RKO (cell line): ENCODE results near the gene BPIFB2.

ENCODE experiments used
- DNase-seq: peaks from one replicate; pipeline ENCODE4 v3.0.0-alpha.2; 2016; ENCODE audit warnings: low spot score

BPIFB2 gene

GRCh38 chr20:33022694-33023438 lies 15.4 kb downstream of the BPIFB2 start:
- no peak for DNase-seq

- DNase-seq = no peak
These were observed 16.1 kb downstream of the BPIFB2 start for GRCh38 chr20:33023439-33024242.

DNA sequence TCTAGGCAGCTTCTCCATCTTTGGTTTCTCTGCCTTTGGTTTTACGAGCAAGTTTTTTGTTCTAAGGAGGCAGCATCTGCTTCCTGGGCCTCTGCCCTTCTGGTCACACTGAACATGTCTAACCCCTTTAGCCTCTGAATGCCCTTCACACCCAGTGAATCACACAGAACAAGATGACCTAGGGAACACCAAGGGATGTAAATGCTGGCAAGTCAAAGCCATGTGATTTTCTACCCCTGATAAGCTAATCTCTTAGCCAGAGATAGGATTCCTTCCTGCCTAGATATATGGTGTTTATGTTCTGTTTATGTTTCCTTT lies 16.7 kb downstream of the BPIFB2 start:
- DNase-seq = no peak

DNA sequence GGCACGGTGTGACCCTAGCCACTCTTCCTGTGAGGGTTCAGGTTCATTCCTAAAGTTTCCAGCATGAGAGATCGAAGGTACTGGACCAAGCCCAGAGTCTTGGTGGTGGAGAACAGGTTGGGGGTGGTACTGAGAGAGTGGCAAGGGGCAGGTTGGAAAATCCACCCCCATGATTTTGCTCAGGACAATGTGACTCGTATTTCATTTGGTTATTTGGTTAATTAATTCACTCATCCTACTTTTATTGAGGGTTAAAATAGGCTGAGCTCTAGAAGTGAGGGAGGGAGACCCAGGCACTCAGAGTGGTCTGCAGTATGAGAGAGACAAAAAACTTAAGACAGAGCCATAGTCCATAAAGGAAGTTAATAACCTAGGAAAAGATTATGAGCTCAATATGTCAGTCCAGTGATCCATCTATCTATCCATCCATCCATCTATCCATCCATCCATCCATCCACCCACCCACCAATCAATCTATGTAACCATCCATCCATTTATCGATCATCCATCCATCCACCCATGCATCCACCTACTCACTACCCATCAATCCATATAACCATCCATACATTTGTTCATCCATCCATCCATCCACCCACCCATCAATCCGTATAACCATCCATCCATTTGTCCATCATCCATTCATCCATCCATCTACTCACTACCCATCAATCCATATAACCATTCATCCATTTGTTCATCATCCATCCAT lies 17.3 kb downstream of the BPIFB2 start:
- DNase-seq = no peak

DNA sequence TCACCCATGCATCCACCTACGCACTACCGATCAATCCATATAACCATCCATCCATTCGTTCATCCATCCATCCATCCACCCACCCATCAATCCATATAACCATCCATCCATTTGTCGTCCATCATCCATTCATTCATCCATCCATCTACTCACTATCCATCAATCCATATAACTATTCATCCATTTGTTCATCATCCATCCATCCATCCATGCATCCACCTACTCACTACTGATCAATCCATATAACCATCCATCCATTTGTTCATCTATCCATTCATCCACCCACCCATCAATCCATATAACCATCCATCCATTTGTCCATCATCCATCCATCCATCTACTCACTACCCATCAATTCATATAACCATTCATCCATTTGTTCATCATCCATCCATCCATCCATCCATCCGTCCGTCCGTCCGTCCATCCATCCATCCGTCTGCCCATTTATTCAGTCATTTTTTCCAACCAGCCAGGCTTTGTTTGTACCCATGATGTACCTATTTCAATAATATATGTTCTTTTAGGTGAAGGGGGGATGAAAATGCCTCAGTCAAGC lies 17.9 kb downstream of the BPIFB2 start:
- DNase-seq = no peak

DNA sequence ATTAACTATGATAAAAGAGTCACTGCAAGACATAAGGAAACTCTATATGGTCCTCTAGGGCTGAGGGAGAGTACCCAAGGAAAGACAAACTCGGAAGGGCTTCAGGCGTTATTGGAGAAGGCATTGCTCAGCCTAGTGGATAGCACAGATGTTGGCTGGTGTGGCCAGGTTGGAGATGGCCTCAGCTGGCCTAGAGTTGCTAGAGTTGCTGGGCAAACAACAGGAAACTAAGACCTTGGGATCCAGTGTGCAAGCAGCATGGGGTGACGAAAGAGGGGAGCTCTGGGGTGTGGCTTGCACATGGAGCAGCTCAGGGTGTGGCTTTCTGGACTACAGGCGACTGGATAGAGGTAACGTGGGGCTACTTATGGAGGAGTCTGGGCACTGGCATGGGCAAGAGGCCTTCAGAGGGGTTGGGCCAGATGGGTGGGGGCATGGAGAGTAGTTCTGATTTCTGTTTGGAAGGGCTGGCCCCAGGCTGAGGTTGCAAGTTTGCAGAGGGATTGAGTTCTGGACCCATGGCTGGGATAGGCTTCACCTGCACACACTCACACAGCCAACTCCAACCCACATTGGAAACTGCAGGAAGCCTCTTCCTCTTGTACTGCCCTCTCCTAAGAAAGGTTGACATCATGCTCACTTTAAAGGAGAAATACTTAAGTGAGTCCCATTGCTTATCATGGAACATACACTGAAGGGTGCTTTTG lies 18.7 kb downstream of the BPIFB2 start:
- DNase-seq = no peak

DNA sequence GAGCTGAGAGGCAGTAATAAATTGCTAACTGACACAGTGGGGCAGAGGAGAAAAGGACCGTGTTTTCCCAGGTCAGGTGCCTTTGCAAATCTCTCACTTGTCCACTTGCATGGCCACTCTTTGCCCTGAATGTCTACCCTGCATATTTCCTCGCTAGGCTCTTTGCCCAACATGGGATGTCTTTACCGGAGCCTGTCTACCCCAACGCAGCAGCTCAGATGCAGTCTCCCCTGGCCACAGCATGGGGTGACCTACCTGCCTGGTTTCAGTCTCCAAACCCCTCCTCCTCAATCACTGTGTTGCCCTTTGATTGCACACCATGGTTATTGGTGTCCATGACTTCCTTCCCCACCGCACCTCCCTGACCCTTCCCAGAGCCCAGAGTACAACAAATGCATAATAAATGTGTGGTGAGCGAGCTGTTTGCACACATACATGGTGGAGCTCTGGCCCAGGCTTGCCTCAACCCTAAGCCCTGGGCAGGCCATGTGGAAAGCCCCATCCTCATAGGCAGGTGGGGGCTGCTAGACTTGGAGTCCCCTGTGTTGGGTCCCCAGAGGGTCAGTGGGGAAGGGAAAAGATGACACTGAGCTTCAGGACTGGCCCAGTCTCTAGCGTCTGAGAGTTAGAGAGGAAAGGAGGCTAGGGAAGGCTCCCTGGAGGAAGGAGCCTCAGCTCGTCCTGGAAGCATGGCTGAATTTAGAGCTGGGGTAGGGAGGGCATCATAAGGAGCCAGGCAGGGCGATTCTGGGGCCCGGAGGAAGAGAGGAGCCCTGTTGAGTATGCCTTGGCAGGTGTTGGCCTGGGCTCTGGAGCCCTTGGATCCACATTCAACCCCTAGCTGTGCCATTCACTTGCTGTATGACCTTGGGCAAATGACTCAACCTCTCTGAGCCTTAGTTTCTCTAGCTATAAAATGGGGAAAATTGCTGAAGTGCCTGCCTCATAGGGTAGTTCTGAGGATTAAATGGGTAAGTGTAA lies 19.6 kb downstream of the BPIFB2 start:
- no peak for DNase-seq

- no peak for DNase-seq
These were observed 20.6 kb downstream of the BPIFB2 start for GRCh38 chr20:33027769-33028751.

- DNase-seq = no peak
These were observed 21.4 kb downstream of the BPIFB2 start for GRCh38 chr20:33028875-33029274.

- no peak for DNase-seq
These were observed 22.6 kb downstream of the BPIFB2 start for GRCh38 chr20:33030076-33030475.

DNA sequence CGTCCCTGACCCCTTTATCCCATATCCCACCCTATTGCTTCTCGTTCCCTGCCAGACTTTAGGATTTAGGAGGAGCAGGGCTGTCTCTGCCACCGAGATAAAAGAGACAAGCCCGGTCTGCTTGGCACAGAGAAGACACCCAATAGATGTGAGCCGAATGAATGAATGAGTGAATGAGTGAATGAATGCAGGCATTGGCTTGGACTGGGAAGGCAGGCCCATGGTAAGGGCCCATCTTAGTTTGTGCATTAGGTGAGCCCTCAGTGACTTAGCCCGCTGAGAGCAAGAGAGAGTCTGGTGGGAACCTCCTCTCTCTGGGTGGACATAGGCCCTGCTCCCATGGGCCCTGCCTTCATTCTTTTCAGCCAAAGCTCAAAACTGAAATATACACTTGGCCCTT lies 23.1 kb downstream of the BPIFB2 start:
- DNase-seq = no peak

DNA sequence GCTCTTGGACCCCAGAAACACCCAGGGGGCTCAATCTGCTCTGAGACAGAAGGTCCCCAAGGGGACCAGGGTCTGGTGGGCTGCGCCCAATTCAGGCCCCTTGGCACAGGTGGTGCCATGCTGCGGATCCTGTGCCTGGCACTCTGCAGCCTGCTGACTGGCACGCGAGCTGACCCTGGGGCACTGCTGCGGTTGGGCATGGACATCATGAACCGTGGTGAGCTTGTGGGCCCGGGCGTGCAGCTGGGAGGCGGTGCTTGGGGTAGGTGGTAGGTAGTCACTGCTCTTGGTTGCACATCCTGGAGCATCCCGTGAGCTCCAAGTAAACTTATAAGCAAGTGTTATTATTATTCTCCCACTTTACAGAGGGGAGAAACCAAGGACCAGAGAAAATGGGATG lies 24.0 kb downstream of the BPIFB2 start, which contains the start of gene BPIFB6:
Gene BPIFB6, plus strand, starts transcription at position 118 of the 400 bp plus-strand sequence. Its CDS starts 0 bp downstream, at position 118.
- DNase-seq = no peak

DNA sequence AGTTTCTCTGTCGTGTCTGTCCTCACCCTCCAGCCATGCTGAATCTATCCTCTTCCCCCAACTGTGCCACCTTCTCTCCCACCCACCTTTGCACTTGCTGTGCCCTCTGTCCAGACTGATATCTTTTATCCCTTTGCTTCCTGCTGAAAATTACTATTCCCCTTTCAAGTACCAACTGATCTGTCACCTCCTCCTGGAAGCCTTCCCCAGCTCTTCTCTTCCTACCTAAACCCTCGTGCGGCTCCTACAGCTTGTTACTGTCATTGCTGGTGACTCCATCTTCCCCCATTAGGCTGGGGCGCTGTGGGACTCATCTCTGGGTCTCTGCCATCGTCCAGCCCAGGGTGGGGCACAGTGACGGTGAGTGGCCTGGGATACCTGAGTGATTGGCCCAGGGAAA lies 25.1 kb downstream of the BPIFB2 start:
- DNase-seq = no peak

DNA sequence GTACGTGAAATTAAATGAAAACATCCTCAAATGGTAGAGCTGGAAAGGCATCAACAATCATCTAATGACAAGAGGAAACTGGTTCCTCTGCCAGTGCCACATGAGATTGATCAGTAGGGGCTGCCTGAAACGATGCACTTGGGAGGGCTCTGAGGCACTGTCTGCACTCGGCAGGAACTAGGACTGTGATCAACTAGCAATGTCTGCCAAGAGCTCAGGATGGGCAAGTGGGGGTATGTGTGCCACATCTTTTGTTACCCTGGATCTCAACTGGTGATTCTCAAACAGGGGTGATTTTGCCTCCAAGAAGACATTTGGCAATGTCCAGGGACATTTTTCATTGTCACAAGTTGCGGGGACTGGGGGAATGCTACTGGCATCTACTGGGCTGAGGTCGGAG lies 25.9 kb downstream of the BPIFB2 start:
- DNase-seq = no peak

- no peak for DNase-seq
These were observed 26.6 kb downstream of the BPIFB2 start for GRCh38 chr20:33034115-33034514.

GRCh38 chr20:33034901-33035492 lies 27.5 kb downstream of the BPIFB2 start:
- no peak for DNase-seq

DNA sequence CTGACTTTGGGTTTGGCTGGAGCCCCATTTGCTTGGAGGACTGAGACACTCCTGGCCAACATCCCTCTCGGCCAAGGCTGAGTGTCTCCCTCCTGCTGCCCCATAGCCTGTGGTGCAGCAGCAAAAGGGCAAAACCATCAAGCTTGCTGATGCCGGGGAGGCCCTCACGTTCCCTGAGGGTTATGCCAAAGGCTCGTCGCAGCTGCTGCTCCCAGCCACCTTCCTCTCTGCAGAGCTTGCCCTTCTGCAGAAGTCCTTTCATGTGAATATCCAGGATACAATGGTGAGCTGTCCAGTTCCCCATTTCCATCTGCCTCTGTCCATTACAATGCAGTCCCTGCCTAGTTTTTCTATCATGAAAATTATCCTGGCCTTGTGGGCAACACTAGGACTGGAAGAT lies 30.0 kb downstream of the BPIFB2 start:
- no peak for DNase-seq

DNA sequence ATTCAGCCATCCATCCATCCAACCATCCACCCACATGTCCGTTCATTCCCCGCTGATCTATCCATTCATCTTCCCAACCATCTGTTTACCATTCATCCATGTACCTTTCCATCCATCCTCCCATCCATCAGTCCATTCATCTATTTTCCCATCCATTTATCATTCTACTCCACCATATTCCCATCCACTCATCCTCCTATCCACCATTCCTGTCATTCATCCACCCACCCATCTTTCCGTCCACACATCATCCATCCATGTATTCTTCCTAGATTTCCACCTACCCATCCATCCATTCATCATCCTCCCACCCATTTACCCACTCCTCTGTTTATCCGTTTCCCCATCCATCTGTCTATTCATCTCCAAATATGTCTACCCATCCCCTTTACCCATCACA lies 30.7 kb downstream of the BPIFB2 start:
- DNase-seq = no peak

DNA sequence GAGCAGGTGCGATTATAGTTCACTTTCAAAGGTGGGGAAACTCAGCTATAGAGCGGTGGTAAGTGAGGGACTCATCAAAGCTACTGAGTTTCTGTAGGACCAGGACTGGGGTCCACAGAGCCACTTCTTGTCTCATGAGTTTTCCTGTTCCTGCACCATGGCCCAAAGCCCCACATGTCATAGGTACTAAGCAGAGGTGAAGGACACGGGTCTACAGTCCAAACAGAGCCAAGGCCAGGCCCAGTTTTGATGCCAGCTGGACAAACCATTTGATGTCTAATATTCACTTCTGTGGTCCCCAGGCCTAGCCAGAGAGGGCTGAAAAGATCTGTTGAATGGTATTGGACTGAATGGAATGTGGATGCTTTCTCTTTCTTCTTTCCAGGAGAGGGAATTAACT lies 34.9 kb downstream of the BPIFB2 start:
- no peak for DNase-seq
